OCI-LY7 (cell line): ENCODE measurements around the gene TMEM123. TPM values are rescaled to one million over a fixed set of nuclear protein-coding genes. Genes with fewer than 3 reads are reported as not detected.

ENCODE experiments used
- BruUV-seq: library from RNA; stranded (reverse); fragments of 400-500 nt; replicated peaks from 2 replicates; lab custom pipeline; 2021; lab: Mats Ljungman, UMichigan
- CTCF ChIA-PET: fragments of 300-600 bp; sonication (Branson Sonifier 250); formaldehyde crosslinking; loops from one replicate; lab custom pipeline; 2022; ENCODE audit warnings: antibody characterized with exemption; ENCODE audit not compliant: unreplicated experiment; lab: Charles Lee
- POLR2A ChIA-PET: fragments of 300-600 bp; sonication (Branson Sonifier 250); formaldehyde crosslinking; loops from one replicate; lab custom pipeline; 2022; ENCODE audit warnings: antibody characterized with exemption; lab: Charles Lee
- DNase-seq: peaks from one replicate; pipeline ENCODE4 v3.0.0-alpha.2; 2015; ENCODE audit warnings: low spot score
- H2AFZ ChIP-seq: fragments of 200-600 bp; sonication (generic), shearing (Covaris generic); 2 replicates; pipeline ENCODE4 v1.6.1; 2014; ENCODE audit warnings: mild to moderate bottlenecking, antibody characterized with exemption, low read length, moderate library complexity
- H3K27ac ChIP-seq: fragments of 200-600 bp; sonication (generic); 2 replicates; pipeline ENCODE4 v1.5.1; 2014; ENCODE audit warnings: mixed run types, low read depth, mild to moderate bottlenecking, moderate library complexity, low read length, inconsistent platforms; ENCODE audit not compliant: poor library complexity, severe bottlenecking
- H3K36me3 ChIP-seq: fragments of 200-600 bp; sonication (generic); 2 replicates; pipeline ENCODE4 v1.6.1; 2014; ENCODE audit warnings: mild to moderate bottlenecking, antibody characterized with exemption, low read length, moderate library complexity, mixed read lengths; ENCODE audit not compliant: insufficient read depth
- H3K4me1 ChIP-seq: fragments of 200-600 bp; sonication (generic); 2 replicates; pipeline ENCODE4 v1.5.1; 2014; ENCODE audit warnings: mild to moderate bottlenecking, low read length; ENCODE audit not compliant: insufficient read depth, poor library complexity, severe bottlenecking
- H3K4me2 ChIP-seq: fragments of 200-600 bp; sonication (generic); 2 replicates; pipeline ENCODE4 v1.6.1; 2014; ENCODE audit warnings: mild to moderate bottlenecking, low read length
- H3K4me3 ChIP-seq: fragments of 200-600 bp; sonication (generic); 2 replicates; pipeline ENCODE4 v1.5.1; 2014; ENCODE audit warnings: mild to moderate bottlenecking, low read depth, low read length; ENCODE audit not compliant: poor library complexity, severe bottlenecking
- H3K79me2 ChIP-seq: fragments of 200-600 bp; sonication (generic); 2 replicates; pipeline ENCODE4 v1.6.1; 2016; ENCODE audit warnings: low read depth, mild to moderate bottlenecking, low read length, moderate library complexity, mixed read lengths; ENCODE audit not compliant: insufficient read depth
- H3K9me2 ChIP-seq: fragments of 200-600 bp; sonication (generic); 2 replicates; pipeline ENCODE4 v1.6.1; 2016; ENCODE audit warnings: mild to moderate bottlenecking, low read length, mixed read lengths; ENCODE audit not compliant: insufficient read depth
- H3K9me3 ChIP-seq: fragments of 200-600 bp; sonication (generic); 2 replicates; pipeline ENCODE4 v1.6.1; 2014; ENCODE audit warnings: mild to moderate bottlenecking, mixed run types, low read length, mixed read lengths
- H4K20me1 ChIP-seq: fragments of 200-600 bp; sonication (generic); 2 replicates; pipeline ENCODE4 v1.6.1; 2014; ENCODE audit warnings: mild to moderate bottlenecking, antibody characterized with exemption, low read length, moderate library complexity, mixed read lengths; ENCODE audit not compliant: insufficient read depth
- EZH2phosphoT487 ChIP-seq: fragments of 200-600 bp; sonication (generic); IDR thresholded peaks from 2 replicates; pipeline ENCODE4 v1.6.1; 2018; ENCODE audit warnings: low read depth, borderline replicate concordance, mild to moderate bottlenecking, mixed run types, antibody characterized with exemption, low read length, moderate library complexity, mixed read lengths
- intact Hi-C: fragments of 100-400 bp; cut with micrococcal nuclease; formaldehyde crosslinking; loops from one replicate; pipeline ENCODE4 v1.10.0; 2022; ENCODE audit not compliant: unreplicated experiment
- total RNA-seq, 2 experiments: library from RNA; depleted of rRNA in 1 of 2; stranded (reverse); fragments of >200 nt in 1 of 2; shearing (Covaris generic) in 1 of 2; gene quantifications; 2 replicates each; pipeline ENCODE4 v1.2.3, GENCODE V29; 2014 to 2022
- TF ChIP-seq, protein P1 (sequence below): fragments of 200-600 bp; sonication (generic); conservative IDR thresholded peaks from 2 replicates; pipeline ENCODE4 v1.5.1; 2014; ENCODE audit warnings: mild to moderate bottlenecking, antibody characterized with exemption, low read length, moderate library complexity, mixed read lengths

TMEM123 gene
- total RNA-seq, 2 experiments from 2014 or later = 127 to 232 TPM

DNA sequence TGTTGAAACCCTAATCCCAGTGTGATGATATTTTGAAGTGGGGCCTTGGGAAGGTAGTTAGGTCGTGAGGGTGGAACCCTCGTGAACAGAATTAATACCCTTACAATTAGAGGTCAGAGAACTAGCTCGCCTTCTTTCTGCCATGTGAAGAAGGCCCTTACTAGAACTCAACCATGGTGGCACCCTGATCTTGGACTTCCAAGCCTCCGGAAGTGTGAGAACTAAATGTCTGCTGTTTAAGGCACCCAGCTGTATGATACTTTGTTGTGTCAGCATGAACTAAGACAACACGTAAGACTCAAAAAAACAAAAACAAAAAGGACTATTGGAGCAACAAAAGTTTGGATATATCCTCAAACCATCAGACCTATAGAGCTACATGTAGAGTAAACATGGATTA, 52.0 kb downstream of the TMEM123 start:
- H3K9me2 ChIP-seq = no peaks in the 10 kb centered on the region
- H3K27ac ChIP-seq = no peak overlapping the region
- H4K20me1 ChIP-seq = no peaks in the 10 kb centered on the region
- DNase-seq = no peak
- ChIA-PET POLR2A (interaction anchor here (0.5 to 1.5 kb wide), 4 partner anchors 10 to 866 kb away, joined by 3 to 8 read pairs (median 4); partner anchors contain the start of gene TMEM123), CTCF (no interaction called here)
- H2AFZ ChIP-seq = no peak overlapping the region
- BruUV-seq = no TSS peak
- peaks cover 90% of the 10 kb centered on the region for H3K36me3 ChIP-seq
- peaks cover 40% of the 10 kb centered on the region for H3K4me1 ChIP-seq
- TF ChIP-seq, protein P1, sequence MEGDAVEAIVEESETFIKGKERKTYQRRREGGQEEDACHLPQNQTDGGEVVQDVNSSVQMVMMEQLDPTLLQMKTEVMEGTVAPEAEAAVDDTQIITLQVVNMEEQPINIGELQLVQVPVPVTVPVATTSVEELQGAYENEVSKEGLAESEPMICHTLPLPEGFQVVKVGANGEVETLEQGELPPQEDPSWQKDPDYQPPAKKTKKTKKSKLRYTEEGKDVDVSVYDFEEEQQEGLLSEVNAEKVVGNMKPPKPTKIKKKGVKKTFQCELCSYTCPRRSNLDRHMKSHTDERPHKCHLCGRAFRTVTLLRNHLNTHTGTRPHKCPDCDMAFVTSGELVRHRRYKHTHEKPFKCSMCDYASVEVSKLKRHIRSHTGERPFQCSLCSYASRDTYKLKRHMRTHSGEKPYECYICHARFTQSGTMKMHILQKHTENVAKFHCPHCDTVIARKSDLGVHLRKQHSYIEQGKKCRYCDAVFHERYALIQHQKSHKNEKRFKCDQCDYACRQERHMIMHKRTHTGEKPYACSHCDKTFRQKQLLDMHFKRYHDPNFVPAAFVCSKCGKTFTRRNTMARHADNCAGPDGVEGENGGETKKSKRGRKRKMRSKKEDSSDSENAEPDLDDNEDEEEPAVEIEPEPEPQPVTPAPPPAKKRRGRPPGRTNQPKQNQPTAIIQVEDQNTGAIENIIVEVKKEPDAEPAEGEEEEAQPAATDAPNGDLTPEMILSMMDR = no peak
- TF ChIP-seq EZH2phosphoT487 = no peak
- no peak overlapping the region for H3K4me2 ChIP-seq
- intact Hi-C loops = no loop called here
- peaks cover 55% of the 10 kb centered on the region; the same call in 1 of the 2 replicates for H3K79me2 ChIP-seq
- no peaks in the 10 kb centered on the region for H3K9me3 ChIP-seq
- H3K4me3 ChIP-seq = no peak overlapping the region

DNA sequence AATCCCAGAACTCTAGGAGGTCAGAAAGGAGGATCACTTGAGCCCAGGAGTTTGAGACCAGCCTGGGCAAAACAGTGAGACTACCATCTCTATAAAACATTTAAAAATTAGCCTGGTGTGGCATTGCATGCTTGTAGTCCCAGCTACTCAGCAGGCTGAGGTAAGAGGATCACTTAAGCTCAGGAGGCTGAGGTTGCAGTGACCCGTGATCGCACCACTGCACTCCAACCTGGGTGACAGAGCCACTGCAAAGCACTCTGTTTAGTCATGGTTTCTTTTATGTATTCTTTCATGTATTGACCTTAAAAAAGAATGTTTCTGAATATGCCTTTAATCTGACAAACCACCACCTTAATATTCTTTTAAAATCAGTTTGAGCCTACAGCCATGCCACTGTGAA, 53.4 kb downstream of the TMEM123 start:
- Histone ChIP-seq H3K9me2 (no peaks in the 10 kb centered on the region), H3K36me3 (peaks cover 99% of the 10 kb centered on the region), H3K4me1 (peaks cover 34% of the 10 kb centered on the region), H3K79me2 (peaks cover 44% of the 10 kb centered on the region), H2AFZ (no peak overlapping the region), H3K4me3 (no peak overlapping the region), H3K9me3 (no peaks in the 10 kb centered on the region), H4K20me1 (no peaks in the 10 kb centered on the region), H3K4me2 (no peak overlapping the region), H3K27ac (no peak overlapping the region)
- ChIA-PET POLR2A (interaction anchor here (0.7 to 3.5 kb wide), 5 partner anchors 9 to 77 kb away, joined by 4 to 13 read pairs (median 8); no protein-coding TSS in a partner anchor), CTCF (no interaction called here)
- TF ChIP-seq EZH2phosphoT487 = no peak
- TF ChIP-seq, protein P1 = no peak
- no TSS peak for BruUV-seq
- intact Hi-C loops = no loop called here
- no peak for DNase-seq

DNA sequence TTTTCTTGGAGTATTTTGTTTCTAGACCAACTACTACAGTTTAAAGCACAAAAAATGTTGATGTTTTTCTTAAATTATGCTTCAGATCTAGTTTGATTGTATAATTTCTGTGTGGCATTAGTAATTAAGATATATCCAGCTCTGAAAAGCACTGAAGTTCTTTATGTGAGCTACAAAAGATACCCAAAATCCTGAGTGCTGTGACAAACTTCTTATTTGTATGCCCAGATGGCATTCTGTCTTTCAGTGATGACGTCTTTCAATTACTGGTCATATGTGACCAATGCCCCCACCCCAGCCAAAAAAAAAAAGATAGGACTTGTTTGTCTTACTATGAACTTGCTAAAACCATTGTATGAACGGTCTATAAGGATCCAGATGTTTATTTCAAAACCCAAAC, 54.3 kb downstream of the TMEM123 start:
- peaks cover 36% of the 10 kb centered on the region for H3K79me2 ChIP-seq
- no peaks in the 10 kb centered on the region for H4K20me1 ChIP-seq
- ChIA-PET CTCF (no interaction called here), POLR2A (interaction anchor here (0.9 to 3.5 kb wide), 11 partner anchors 8 to 101 kb away, joined by 3 to 13 read pairs (median 5); no protein-coding TSS in a partner anchor)
- no peak overlapping the region for H3K4me2 ChIP-seq
- no peaks in the 10 kb centered on the region for H3K9me3 ChIP-seq
- TF ChIP-seq, protein P1 = no peak
- no peak for TF ChIP-seq EZH2phosphoT487
- no TSS peak for BruUV-seq
- intact Hi-C loops = no loop called here
- no peak overlapping the region for H2AFZ ChIP-seq
- no peak overlapping the region for H3K4me3 ChIP-seq
- peaks cover 100% of the 10 kb centered on the region for H3K36me3 ChIP-seq
- no peaks in the 10 kb centered on the region for H3K9me2 ChIP-seq
- peaks cover 34% of the 10 kb centered on the region for H3K4me1 ChIP-seq
- H3K27ac ChIP-seq = no peak overlapping the region
- DNase-seq = no peak
